ENCODE measurements around the gene RAP1B. TPM values are rescaled to one million over a fixed set of nuclear protein-coding genes. Genes with fewer than 3 reads are reported as not detected.

The RAP1B gene
- total and polyA plus RNA-seq, 2 experiments from 2014 or later, result 275 to 353 TPM

DNA sequence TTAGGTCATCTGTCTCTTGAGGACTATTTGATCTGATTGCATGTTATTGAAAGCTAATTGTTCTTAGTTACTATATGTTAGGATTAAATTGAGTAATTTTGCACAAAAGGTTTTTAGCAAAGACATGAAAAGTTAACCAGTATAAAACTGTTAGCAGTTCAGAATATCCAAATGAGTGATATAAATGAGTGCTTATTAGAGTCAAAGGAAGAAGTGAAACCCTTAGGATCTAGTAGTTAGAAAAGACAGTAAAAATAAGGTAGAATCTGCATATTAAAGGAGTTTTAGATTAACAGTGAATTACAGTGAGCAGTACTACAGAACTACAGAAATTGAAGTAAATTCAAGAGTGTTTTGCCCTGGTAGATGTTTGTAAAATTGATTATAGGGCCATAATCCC lies 12.4 kb downstream of the RAP1B start:
- Histone ChIP-seq H2AFZ (no peak overlapping the region), H3K9me3 (ENCODE audit: low read depth) (no peaks in the 10 kb centered on the region), H3K9ac (no peak overlapping the region), H3F3A (ENCODE audit: insufficient read depth) (peaks cover 87% of the 10 kb centered on the region), H3K79me2 (ENCODE audit: insufficient read depth) (peaks cover 100% of the 10 kb centered on the region), H4K20me1 (ENCODE audit: insufficient read depth) (peaks cover 48% of the 10 kb centered on the region), H3K27me3 (replicated peaks; ENCODE audit: insufficient read depth) (no peaks in the 10 kb centered on the region), H3K9me2 (ENCODE audit: insufficient read depth) (no peaks in the 10 kb centered on the region), H3K4me3 (no peak overlapping the region), H3K4me1 (ENCODE audit: insufficient read depth) (peaks cover 68% of the 10 kb centered on the region), H3K36me3 (ENCODE audit: low read depth) (peaks cover 23% of the 10 kb centered on the region), H3K4me2 (ENCODE audit: unreplicated experiment) (peak overlapping the region; percentile 34), H3K27ac (peak overlapping the region; percentile 55)
- TF ChIP-seq EZH2phosphoT487 (IDR thresholded peaks at IDR 0.05; ENCODE audit: insufficient read depth, low read depth), result no peak
- no peak for TF ChIP-seq EZH2 (IDR thresholded peaks at IDR 0.05; ENCODE audit: insufficient read depth, poor library complexity, severe bottlenecking)
- no peak for DNase-seq
- in situ Hi-C loops (cut with MboI), result no loop called here

DNA sequence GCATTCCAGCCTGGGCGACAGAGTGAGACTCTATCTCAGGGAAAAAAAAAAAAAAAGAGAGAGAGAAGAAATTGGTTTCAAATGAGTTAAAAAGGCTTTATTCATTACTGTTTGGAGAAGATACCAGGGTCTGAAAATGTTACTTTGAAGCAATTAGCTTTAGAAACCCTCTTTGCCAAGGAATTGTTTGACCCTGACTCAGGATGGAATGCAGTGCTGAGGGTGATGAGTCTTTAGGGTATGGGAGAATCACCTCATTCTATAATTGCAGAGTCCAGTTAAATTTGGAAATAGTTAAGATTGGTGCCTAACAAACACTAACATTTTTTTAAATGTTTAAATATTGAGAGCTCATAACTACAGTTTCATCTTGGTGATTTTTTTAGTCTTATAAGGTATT lies 13.3 kb downstream of the RAP1B start:
- Histone ChIP-seq H3K9ac (no peak overlapping the region), H3K9me3 (ENCODE audit: low read depth) (no peaks in the 10 kb centered on the region), H3K9me2 (ENCODE audit: insufficient read depth) (no peaks in the 10 kb centered on the region), H3K79me2 (ENCODE audit: insufficient read depth) (peaks cover 100% of the 10 kb centered on the region), H3K36me3 (ENCODE audit: low read depth) (peaks cover 28% of the 10 kb centered on the region), H3K27ac (peak overlapping the region; percentile 55), H4K20me1 (ENCODE audit: insufficient read depth) (peaks cover 42% of the 10 kb centered on the region), H3K27me3 (replicated peaks; ENCODE audit: insufficient read depth) (no peaks in the 10 kb centered on the region), H3K4me1 (ENCODE audit: insufficient read depth) (peaks cover 60% of the 10 kb centered on the region), H3F3A (ENCODE audit: insufficient read depth) (peaks cover 82% of the 10 kb centered on the region), H3K4me3 (no peak overlapping the region), H3K4me2 (ENCODE audit: unreplicated experiment) (peak overlapping the region; percentile 59), H2AFZ (no peak overlapping the region)
- in situ Hi-C loops (cut with MboI), result no loop called here
- TF ChIP-seq EZH2phosphoT487 (IDR thresholded peaks at IDR 0.05; ENCODE audit: insufficient read depth, low read depth) (no peak), EZH2 (IDR thresholded peaks at IDR 0.05; ENCODE audit: insufficient read depth, poor library complexity, severe bottlenecking) (no peak)
- WGBS, 2 experiments (ENCODE audit: low coverage in 1 of 2, low lambda C conversion rate in 2 of 2, missing lambda C conversion rate in 2 of 2), result 43% methylated on average over 1 of the region's 1 CpG
- peak; percentile 82 for DNase-seq

DNA sequence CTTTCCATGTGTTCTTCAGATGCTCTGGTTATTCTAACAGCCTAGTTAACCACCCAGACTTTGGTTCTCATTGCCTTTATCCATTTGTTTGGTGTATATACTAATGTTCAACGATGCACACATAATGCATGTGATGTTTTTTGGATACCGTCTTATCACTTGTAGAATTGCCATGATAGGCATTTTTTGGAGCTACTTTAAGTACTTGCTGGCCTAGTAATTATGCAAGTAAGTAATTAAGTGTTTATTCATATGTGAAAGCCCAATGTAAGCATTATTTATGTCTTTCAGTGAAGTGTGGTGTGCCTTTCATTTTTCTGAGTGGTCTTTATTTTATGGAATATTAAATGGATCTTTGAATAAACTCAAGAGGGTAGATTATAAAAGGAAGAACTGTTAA lies 14.2 kb downstream of the RAP1B start:
- Histone ChIP-seq H2AFZ (no peak overlapping the region), H3K79me2 (ENCODE audit: insufficient read depth) (peaks cover 100% of the 10 kb centered on the region), H3F3A (ENCODE audit: insufficient read depth) (peaks cover 78% of the 10 kb centered on the region), H3K9ac (no peak overlapping the region), H3K27ac (peak overlapping the region; percentile 55), H3K36me3 (ENCODE audit: low read depth) (peaks cover 28% of the 10 kb centered on the region), H3K27me3 (replicated peaks; ENCODE audit: insufficient read depth) (no peaks in the 10 kb centered on the region), H3K9me3 (ENCODE audit: low read depth) (no peaks in the 10 kb centered on the region), H3K4me1 (ENCODE audit: insufficient read depth) (peaks cover 51% of the 10 kb centered on the region), H3K4me3 (no peak overlapping the region), H3K9me2 (ENCODE audit: insufficient read depth) (no peaks in the 10 kb centered on the region), H4K20me1 (ENCODE audit: insufficient read depth) (peaks cover 33% of the 10 kb centered on the region), H3K4me2 (ENCODE audit: unreplicated experiment) (peak overlapping the region; percentile 59)
- WGBS, 2 experiments (ENCODE audit: low coverage in 1 of 2, low lambda C conversion rate in 2 of 2, missing lambda C conversion rate in 2 of 2), result 94 to 99% methylated on average over 2 of the region's 2 CpGs
- no peak for TF ChIP-seq EZH2phosphoT487 (IDR thresholded peaks at IDR 0.05; ENCODE audit: insufficient read depth, low read depth)
- no peak for TF ChIP-seq EZH2 (IDR thresholded peaks at IDR 0.05; ENCODE audit: insufficient read depth, poor library complexity, severe bottlenecking)
- in situ Hi-C loops (cut with MboI), result no loop called here
- DNase-seq, result no peak

DNA sequence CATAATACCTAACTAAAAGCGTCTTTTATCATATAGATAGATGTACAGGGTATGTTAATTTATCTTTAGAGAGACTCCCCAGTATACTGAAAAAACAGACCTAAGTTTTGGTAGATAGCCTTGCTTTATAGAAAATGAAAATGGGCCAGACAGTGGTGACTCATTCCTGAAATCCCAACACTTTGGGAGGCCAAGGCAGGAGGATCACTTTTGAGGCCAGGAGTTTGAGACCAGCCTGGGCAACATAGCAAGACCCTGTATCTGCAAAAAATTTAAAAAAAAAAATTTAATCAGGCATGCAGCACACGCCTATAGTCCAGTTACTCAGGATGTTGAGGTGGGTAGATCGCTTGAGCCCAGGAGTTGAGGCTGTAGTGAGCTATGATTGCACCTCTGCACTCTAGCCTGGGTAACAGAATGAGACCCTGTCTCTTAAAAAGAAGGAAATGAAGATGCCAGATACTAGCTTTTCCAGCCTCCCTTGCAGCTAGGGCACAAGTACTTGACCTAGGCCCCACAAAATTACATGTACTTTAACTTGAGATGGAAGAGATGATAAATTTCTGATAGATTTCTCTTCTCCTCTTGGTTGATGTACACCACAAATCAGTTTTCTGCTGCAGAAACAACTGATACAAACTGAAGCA lies 17.1 kb downstream of the RAP1B start:
- H3K27me3 ChIP-seq (replicated peaks; ENCODE audit: insufficient read depth), result no peaks in the 10 kb centered on the region
- H3K4me1 ChIP-seq (ENCODE audit: insufficient read depth), result peaks cover 45% of the 10 kb centered on the region
- in situ Hi-C loops (cut with MboI), result no loop called here
- H2AFZ ChIP-seq, result no peak overlapping the region
- H3K9me2 ChIP-seq (ENCODE audit: insufficient read depth), result no peaks in the 10 kb centered on the region
- 96 to 98% methylated on average over 3 of the region's 3 CpGs for WGBS, 2 experiments (ENCODE audit: low coverage in 1 of 2, low lambda C conversion rate in 2 of 2, missing lambda C conversion rate in 2 of 2)
- H3K9ac ChIP-seq, result no peak overlapping the region
- H3K36me3 ChIP-seq (ENCODE audit: low read depth), result peaks cover 28% of the 10 kb centered on the region
- peaks cover 24% of the 10 kb centered on the region; the same call in 1 of the 2 replicates for H4K20me1 ChIP-seq (ENCODE audit: insufficient read depth)
- no peak overlapping the region for H3K27ac ChIP-seq
- TF ChIP-seq EZH2 (IDR thresholded peaks at IDR 0.05; ENCODE audit: insufficient read depth, poor library complexity, severe bottlenecking), result no peak
- no peak for TF ChIP-seq EZH2phosphoT487 (IDR thresholded peaks at IDR 0.05; ENCODE audit: insufficient read depth, low read depth)
- DNase-seq, result no peak
- peaks cover 79% of the 10 kb centered on the region for H3F3A ChIP-seq (ENCODE audit: insufficient read depth)
- H3K4me3 ChIP-seq, result no peak overlapping the region
- no peak overlapping the region for H3K4me2 ChIP-seq (ENCODE audit: unreplicated experiment)
- peaks cover 100% of the 10 kb centered on the region for H3K79me2 ChIP-seq (ENCODE audit: insufficient read depth)
- no peaks in the 10 kb centered on the region for H3K9me3 ChIP-seq (ENCODE audit: low read depth)

DNA sequence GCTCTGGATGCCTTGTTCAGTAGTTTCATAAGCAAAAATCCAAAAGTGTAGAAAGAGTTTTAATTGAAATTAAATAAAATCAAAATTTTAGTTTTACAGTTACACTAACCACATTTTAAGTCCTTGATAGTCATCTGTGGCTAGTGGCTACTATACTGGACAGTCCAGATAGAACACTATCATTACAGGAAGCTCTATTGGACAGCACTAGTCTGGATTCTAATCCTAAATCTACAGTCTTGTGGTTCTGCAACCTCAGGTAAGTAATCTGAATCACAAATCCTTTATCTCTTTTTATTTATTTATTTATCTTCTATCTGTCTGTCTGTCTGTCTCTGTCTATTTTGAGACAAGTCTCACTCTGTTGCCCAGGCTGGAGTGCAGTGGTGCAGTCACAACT lies 18.0 kb downstream of the RAP1B start:
- Histone ChIP-seq H3F3A (ENCODE audit: insufficient read depth) (peaks cover 79% of the 10 kb centered on the region), H3K27ac (no peak overlapping the region), H3K9me3 (ENCODE audit: low read depth) (no peaks in the 10 kb centered on the region), H3K9me2 (ENCODE audit: insufficient read depth) (no peaks in the 10 kb centered on the region), H3K4me2 (ENCODE audit: unreplicated experiment) (no peak overlapping the region), H3K79me2 (ENCODE audit: insufficient read depth) (peaks cover 100% of the 10 kb centered on the region), H3K4me3 (no peak overlapping the region), H3K36me3 (ENCODE audit: low read depth) (peaks cover 28% of the 10 kb centered on the region), H2AFZ (no peak overlapping the region), H3K9ac (no peak overlapping the region), H4K20me1 (ENCODE audit: insufficient read depth) (peaks cover 26% of the 10 kb centered on the region; the same call in 1 of the 2 replicates), H3K27me3 (replicated peaks; ENCODE audit: insufficient read depth) (no peaks in the 10 kb centered on the region), H3K4me1 (ENCODE audit: insufficient read depth) (peaks cover 43% of the 10 kb centered on the region)
- TF ChIP-seq EZH2phosphoT487 (IDR thresholded peaks at IDR 0.05; ENCODE audit: insufficient read depth, low read depth), result no peak
- no peak for TF ChIP-seq EZH2 (IDR thresholded peaks at IDR 0.05; ENCODE audit: insufficient read depth, poor library complexity, severe bottlenecking)
- in situ Hi-C loops (cut with MboI), result no loop called here
- no peak for DNase-seq
